NOMO-1 treated with dmso at 0.1 percent for 144 hours (cell line): ENCODE results near the gene TLE1.
"Not testable (repeated sequence)": the region's sequence is repeated elsewhere in the genome, so short reads cannot be mapped to it uniquely, and the experiment has no call there.

Experiments
- DNase-seq: peaks from one replicate; lab custom pipeline; 2025; ENCODE audit not compliant: unreplicated experiment; lab: John Stamatoyannopoulos, UW

TLE1 gene

DNA sequence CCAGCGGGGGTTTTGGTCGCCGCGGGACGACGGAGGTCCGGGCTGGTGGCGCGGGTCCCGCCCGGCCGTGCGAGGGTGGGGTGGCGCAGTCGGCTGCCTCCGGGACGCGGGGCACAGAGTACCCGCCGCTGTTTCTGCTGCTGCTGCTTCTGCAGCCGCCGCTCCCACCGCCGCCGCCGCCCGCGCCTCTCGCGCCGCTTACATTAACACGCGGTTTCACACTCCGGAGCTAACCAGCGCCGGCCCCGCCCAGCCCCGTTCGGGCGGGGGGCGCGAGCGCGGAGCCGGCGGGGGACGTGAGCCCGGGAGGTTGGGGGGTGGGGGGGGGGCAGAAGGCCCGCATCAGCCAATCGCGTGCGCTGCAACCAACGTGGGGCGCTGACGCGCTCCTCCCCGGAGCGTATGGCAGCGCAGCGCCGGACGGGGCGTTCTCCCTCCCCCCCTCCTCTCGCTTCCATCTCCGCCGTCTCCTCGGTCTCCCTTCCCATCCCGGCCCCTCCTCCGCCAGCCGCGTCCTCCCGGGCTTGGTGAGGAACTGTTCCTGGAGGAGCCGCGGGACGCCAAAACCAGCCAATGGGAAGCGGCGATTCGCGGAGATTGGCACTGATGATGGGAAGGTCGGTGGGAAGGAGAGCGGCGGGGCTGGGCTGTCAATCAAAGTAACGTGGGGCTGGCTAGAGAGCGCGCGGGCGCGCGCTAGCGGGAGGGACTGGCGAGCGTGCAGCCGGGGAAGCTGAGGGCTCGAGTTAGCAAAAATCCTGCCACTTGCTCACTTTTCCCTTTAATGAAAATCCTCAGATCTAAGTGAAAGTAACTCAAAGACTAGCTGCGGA is at the start of gene TLE1:
TSS of gene TLE1 (minus strand) at position 205 of the 833 bp plus-strand sequence. CDS start 1,307 bp downstream, outside the sequence.
- peak; percentile 74 for DNase-seq

GRCh38 chr9:81737871-81738507 is 48.6 kb upstream of the TLE1 start:
- no peak for DNase-seq

DNA sequence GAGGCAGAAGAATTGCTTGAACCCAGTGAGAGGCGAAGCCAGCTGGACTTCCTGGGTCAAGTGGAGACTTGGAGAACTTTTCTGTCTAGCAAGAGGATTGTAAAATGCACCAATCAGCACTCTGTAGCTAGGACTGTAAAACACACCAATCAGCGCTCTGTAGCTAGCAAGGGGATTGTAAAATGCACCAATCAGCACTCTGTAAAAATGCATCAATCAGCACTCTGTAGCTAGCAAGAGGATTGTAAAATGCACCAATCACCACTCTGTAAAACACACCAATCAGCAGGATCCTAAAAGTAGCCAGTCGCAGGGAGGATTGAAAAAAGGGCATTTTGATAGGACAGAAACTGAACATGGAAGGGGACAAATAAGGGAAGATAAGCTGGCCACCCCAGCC is 41.2 kb upstream of the TLE1 start:
- DNase-seq, result not testable (repeated sequence)

GRCh38 chr9:81729135-81729534 is 39.8 kb upstream of the TLE1 start:
- DNase-seq, result no peak

- no peak for DNase-seq
Observed at GRCh38 chr9:81724242-81724889, 35.0 kb upstream of the TLE1 start.

GRCh38 chr9:81722277-81722676 is 32.9 kb upstream of the TLE1 start:
- DNase-seq, result no peak

DNA sequence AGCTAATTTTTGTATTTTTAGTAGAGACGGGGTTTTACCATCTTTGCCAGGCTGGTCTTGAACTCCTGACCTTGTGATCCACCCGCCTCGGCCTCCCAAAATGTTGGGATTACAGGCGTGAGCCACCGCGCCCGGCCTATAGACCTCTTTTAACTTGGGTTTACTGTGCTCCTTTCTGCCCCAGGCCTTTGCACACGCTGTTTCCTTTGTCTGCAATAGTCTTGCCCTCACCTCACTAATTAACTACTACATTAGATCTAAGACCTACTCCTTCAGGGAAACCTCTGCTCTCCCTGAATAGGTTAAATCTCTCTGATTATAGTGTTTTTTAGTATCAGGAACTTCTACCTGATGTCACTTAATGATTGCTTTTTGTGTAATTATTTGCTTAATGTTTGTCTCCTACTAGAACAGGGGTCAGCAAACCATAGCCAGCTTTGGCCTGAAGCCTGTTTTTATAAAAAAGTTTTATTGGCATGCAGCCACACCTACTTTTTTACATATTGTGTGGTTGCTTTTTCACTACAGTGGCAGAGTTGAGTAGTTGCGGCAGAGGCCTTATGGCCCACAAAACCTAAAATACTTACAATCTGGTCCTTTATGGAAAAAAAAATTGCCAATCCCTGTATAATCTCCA is 31.2 kb upstream of the TLE1 start:
- DNase-seq, result no peak

DNA sequence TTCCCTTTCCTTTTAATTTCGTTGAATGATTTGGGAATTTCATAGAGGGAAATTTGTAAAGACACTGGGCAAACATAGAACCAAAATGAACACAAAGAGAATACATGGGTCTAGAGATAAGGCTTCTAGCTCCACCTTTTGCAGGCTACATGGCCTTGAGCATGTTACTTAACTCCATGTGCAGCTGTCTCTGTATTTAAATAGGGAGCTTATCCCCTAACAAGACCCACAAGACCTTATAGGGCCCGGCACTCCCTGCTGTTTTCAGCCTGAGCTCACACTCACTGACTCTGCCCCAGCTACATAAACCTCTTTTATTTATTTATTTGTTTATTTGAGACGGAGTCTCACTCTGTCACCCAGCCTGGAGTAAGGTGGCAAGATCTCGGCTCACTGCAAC is 30.6 kb upstream of the TLE1 start:
- no peak for DNase-seq

GRCh38 chr9:81718244-81718643 is 28.9 kb upstream of the TLE1 start:
- DNase-seq, result no peak

- DNase-seq, result no peak
Observed at GRCh38 chr9:81717747-81718077, 28.4 kb upstream of the TLE1 start.

DNA sequence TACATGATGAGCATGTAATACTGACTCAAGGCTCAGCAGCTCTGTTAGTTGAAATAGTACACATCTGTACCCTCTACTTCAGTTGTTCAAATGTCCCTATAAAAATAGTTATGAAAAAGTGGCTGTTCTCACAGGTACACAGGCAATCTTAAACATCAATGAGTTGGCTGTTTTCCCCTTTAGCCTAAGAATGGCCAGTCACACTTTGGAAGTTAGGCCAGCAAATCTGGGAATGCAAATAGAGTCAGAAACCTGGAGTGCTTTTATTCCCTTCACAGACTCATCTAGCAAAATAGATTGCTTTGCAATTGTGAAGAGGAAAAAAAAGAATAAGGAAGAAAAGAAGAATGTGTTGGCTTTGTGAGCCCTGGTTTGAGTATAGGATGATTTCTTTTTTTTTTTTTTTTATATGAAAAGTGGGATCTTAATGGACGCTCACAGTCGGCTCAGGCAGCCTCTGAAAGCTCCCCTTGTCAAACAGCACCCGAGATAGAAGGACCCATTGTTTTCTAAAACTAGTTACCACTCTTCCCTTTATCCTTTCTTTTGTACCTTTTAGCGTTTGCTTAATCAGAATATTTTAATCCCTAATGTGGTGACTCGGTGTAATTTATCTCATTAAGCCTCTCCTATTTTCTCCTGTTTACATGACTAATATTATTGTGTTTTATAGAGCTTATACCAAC is 27.9 kb upstream of the TLE1 start:
- no peak for DNase-seq

DNA sequence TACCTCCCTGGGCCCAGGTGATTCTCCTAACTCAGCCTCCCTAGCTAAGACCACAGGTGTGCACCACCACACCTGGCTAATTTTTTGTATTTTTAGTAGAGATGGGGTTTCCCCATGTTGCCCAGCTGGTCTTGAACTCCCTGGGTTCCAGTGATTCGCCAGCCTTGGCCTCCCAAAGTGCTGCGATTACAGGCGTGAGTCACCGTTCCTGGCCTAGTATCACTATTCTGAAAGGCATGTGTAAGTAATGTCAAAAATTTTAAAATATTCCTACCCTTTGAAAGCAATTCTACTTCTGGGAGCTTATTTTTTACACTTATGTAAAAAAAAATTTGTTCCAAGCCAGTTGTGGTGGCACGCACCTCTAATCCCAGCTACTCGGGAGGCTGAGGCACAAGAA is 27.1 kb upstream of the TLE1 start:
- DNase-seq, result no peak

GRCh38 chr9:81705578-81705977 is 16.2 kb upstream of the TLE1 start:
- DNase-seq, result no peak

- DNase-seq, result no peak
Observed at GRCh38 chr9:81694541-81694940, 5.2 kb upstream of the TLE1 start.

DNA sequence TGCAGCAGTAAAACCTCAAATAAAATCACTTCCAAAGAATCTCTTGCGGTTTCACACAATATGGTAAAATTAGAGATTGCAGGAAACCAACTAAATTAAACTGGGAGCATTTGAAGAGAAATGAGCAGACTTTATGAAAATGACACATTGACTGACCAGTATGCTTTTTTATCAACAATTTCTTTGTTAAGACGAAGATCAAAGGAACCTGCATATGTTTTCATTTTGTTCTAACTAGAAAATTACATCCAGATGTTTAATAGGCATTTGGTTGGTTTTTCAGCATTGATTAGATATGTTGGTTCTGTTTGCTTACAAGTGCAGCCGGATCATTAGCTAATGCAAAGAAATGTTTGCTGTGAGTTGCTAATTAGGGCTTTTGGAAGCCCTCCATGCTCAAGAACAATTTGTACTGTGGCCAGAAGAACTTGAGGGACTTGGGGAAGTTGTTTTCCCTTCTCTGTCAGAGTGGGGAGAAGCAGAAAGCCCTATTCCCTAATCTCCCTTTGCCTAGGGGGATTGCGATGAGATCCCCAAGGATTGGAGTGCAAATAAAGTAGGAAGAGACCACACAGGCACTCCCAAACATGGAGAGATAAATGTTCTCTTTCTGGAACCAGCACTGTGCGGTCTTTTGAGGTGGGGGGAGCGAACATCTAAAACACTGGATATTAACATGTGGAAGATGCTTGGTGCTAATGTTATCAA is 4.5 kb upstream of the TLE1 start:
- DNase-seq, result no peak

GRCh38 chr9:81690251-81690851 is 1.0 kb upstream of the TLE1 start:
- DNase-seq, result no peak

GRCh38 chr9:81689093-81689342 is 329 bp downstream of the TLE1 start:
- not testable (repeated sequence) for DNase-seq

- not testable (repeated sequence) for DNase-seq
Observed at GRCh38 chr9:81688262-81689092, 870 bp downstream of the TLE1 start.

- DNase-seq, result no peak
Observed at GRCh38 chr9:81687521-81688261, 1.7 kb downstream of the TLE1 start.
